Mesenchymal stem cell (in vitro differentiated cells and primary cell): ENCODE measurements around the gene AGPAT1.
A peak's percentile ranks its signal among the peaks of the same experiment; 100 is the strongest.

Experiments
- DNase-seq: peaks from one replicate; pipeline ENCODE4 v3.0.0-alpha.2; 2013
- H2AFZ ChIP-seq: one replicate; pipeline ENCODE4 v1.6.1; 2013; ENCODE audit warnings: low read depth, mild to moderate bottlenecking, control low read depth, inconsistent platforms, low read length, moderate library complexity
- H2AK5ac ChIP-seq: 2 replicates; pipeline ENCODE4 v1.6.1; 2013; ENCODE audit warnings: low read length, moderate library complexity, mild to moderate bottlenecking, inconsistent platforms; ENCODE audit not compliant: severe bottlenecking
- H2BK120ac ChIP-seq: one replicate; pipeline ENCODE4 v1.6.1; 2013; ENCODE audit warnings: low read depth, mild to moderate bottlenecking, inconsistent platforms, low read length, moderate library complexity
- H2BK12ac ChIP-seq, 2 experiments: one replicate each; pipeline ENCODE4 v1.6.1; 2013; ENCODE audit warnings: inconsistent platforms in 2 of 2, low read length in 2 of 2, mild to moderate bottlenecking in 2 of 2, moderate library complexity in 2 of 2, control low read depth in 1 of 2
- H2BK15ac ChIP-seq: one replicate; pipeline ENCODE4 v1.6.1; 2013; ENCODE audit warnings: mild to moderate bottlenecking, low read depth, inconsistent platforms; ENCODE audit not compliant: poor library complexity, severe bottlenecking
- H2BK5ac ChIP-seq: 2 replicates; pipeline ENCODE4 v1.6.1; 2013; ENCODE audit warnings: low read depth, mild to moderate bottlenecking, low read length, control low read depth, inconsistent platforms; ENCODE audit not compliant: poor library complexity, severe bottlenecking
- H3K14ac ChIP-seq, 2 experiments: one replicate each; pipeline ENCODE4 v1.6.1; 2013; ENCODE audit warnings: inconsistent platforms in 2 of 2, low read length in 2 of 2, control low read depth in 1 of 2, mild to moderate bottlenecking in 1 of 2, moderate library complexity in 1 of 2
- H3K18ac ChIP-seq, 2 experiments: one replicate each; pipeline ENCODE4 v1.6.1; 2013; ENCODE audit warnings: inconsistent platforms in 2 of 2, low read length in 2 of 2, control low read depth in 1 of 2, low read depth in 1 of 2, mild to moderate bottlenecking in 1 of 2
- H3K23ac ChIP-seq, 2 experiments: one replicate each; pipeline ENCODE4 v1.6.1; 2013; ENCODE audit warnings: inconsistent platforms in 2 of 2, low read length in 2 of 2, mild to moderate bottlenecking in 2 of 2, moderate library complexity in 2 of 2, control low read depth in 1 of 2
- H3K27ac ChIP-seq: 2 replicates; pipeline ENCODE4 v1.5.1; 2013; ENCODE audit warnings: mild to moderate bottlenecking, moderate library complexity, low read length, control low read depth, inconsistent platforms; ENCODE audit not compliant: poor library complexity, severe bottlenecking
- H3K27me3 ChIP-seq, 2 experiments: 2 replicates each; pipeline versions ENCODE4 v1.6.1 to v1.7.0; 2013; ENCODE audit warnings: low read length in 2 of 2, mild to moderate bottlenecking in 2 of 2, moderate library complexity in 2 of 2, control low read depth in 1 of 2, inconsistent platforms in 1 of 2; ENCODE audit not compliant: control insufficient read depth in 1 of 2, insufficient read depth in 1 of 2
- H3K36me3 ChIP-seq, 2 experiments: 2 replicates each; pipeline versions ENCODE4 v1.6.1 to v1.7.0; 2013; ENCODE audit warnings: low read length in 2 of 2, control low read depth in 1 of 2, inconsistent platforms in 1 of 2, low read depth in 1 of 2, mild to moderate bottlenecking in 1 of 2; ENCODE audit not compliant: insufficient read depth in 2 of 2, control insufficient read depth in 1 of 2
- H3K4ac ChIP-seq, 2 experiments: one replicate each; pipeline ENCODE4 v1.6.1; 2013; ENCODE audit warnings: inconsistent platforms in 2 of 2, low read length in 2 of 2, mild to moderate bottlenecking in 2 of 2, moderate library complexity in 2 of 2, control low read depth in 1 of 2, low read depth in 1 of 2
- H3K4me1 ChIP-seq: 2 replicates; pipeline ENCODE4 v1.6.1; 2013; ENCODE audit warnings: low read depth, low read length, control low read depth; ENCODE audit not compliant: control insufficient read depth, insufficient read depth
- H3K4me2 ChIP-seq: 2 replicates; pipeline ENCODE4 v1.6.1; 2013; ENCODE audit warnings: low read length, mild to moderate bottlenecking, inconsistent platforms; ENCODE audit not compliant: poor library complexity, severe bottlenecking
- H3K4me3 ChIP-seq, 2 experiments: 2 replicates each; pipeline versions ENCODE4 v1.5.1 to v1.7.0; 2013; ENCODE audit warnings: low read length in 2 of 2, mild to moderate bottlenecking in 2 of 2, control low read depth in 1 of 2, low read depth in 1 of 2; ENCODE audit not compliant: insufficient read depth in 1 of 2
- H3K79me1 ChIP-seq: replicated peaks from 2 replicates; pipeline ENCODE4 v1.6.1; 2013; ENCODE audit warnings: mild to moderate bottlenecking, control low read depth, low read length, inconsistent platforms; ENCODE audit not compliant: poor library complexity, severe bottlenecking
- H3K9ac ChIP-seq: 2 replicates; pipeline ENCODE4 v1.7.0; 2013; ENCODE audit warnings: mild to moderate bottlenecking, low read length, moderate library complexity
- H3K9me3 ChIP-seq: 2 replicates; pipeline ENCODE4 v1.7.0; 2013; ENCODE audit warnings: mild to moderate bottlenecking, low read length; ENCODE audit not compliant: control insufficient read depth
- H4K8ac ChIP-seq: one replicate; pipeline ENCODE4 v1.6.1; 2013; ENCODE audit warnings: inconsistent platforms, mild to moderate bottlenecking, low read length, moderate library complexity
- H4K91ac ChIP-seq: one replicate; pipeline ENCODE4 v1.6.1; 2013; ENCODE audit warnings: mild to moderate bottlenecking, low read length, inconsistent platforms
- WGBS: methylation state at CpG from one replicate; pipeline ENCODE4 v1.1.7; 2013; ENCODE audit warnings: mixed read lengths; 5-methylcytosine and 5-hydroxymethylcytosine counted together

Gene AGPAT1

GRCh38 chr6:32127409-32127716, 48.5 kb downstream of the AGPAT1 start:
- H3K4me1 ChIP-seq, result peaks cover 22% of the 10 kb centered on the region
- peak overlapping the region; percentile 99 for H3K9ac ChIP-seq
- no peak overlapping the region for H2BK120ac ChIP-seq
- H3K4me2 ChIP-seq, result peak overlapping the region; percentile 85
- peak overlapping the region; percentile 81 to 86 for H3K4me3 ChIP-seq
- no peak overlapping the region for H2BK12ac ChIP-seq
- peaks cover 48% of the 10 kb centered on the region for H3K79me1 ChIP-seq
- H2BK15ac ChIP-seq, result no peak overlapping the region
- no peaks in the 10 kb centered on the region for H3K27me3 ChIP-seq
- no peak overlapping the region for H3K18ac ChIP-seq
- DNase-seq, result no peak
- no peak overlapping the region for H3K23ac ChIP-seq
- no peak overlapping the region for H2AFZ ChIP-seq
- H2AK5ac ChIP-seq, result no peak overlapping the region
- no peak overlapping the region for H4K91ac ChIP-seq
- no peak overlapping the region for H2BK5ac ChIP-seq
- peak overlapping the region; percentile 4 for H4K8ac ChIP-seq
- 13% methylated on average over 9 of the region's 9 CpGs for WGBS
- H3K36me3 ChIP-seq, result peaks cover 20 to 44% of the 10 kb centered on the region in 2 experiments
- H3K27ac ChIP-seq, result no peak overlapping the region
- H3K4ac ChIP-seq, result no peak overlapping the region
- H3K14ac ChIP-seq, result no peak overlapping the region
- H3K9me3 ChIP-seq, result no peaks in the 10 kb centered on the region

- Histone ChIP-seq H3K4me1 (peaks cover 22% of the 10 kb centered on the region), H4K8ac (no peak overlapping the region), H3K4me3 (peak overlapping the region in 1 of 2 experiments; percentile 86), H3K23ac (no peak overlapping the region), H2BK120ac (no peak overlapping the region), H3K9ac (peak overlapping the region; percentile 99), H2AFZ (no peak overlapping the region), H2BK12ac (no peak overlapping the region), H3K18ac (no peak overlapping the region), H2BK15ac (no peak overlapping the region), H3K9me3 (no peaks in the 10 kb centered on the region), H2AK5ac (no peak overlapping the region), H2BK5ac (no peak overlapping the region), H3K79me1 (peaks cover 50% of the 10 kb centered on the region), H3K4me2 (peak overlapping the region; percentile 85), H3K4ac (no peak overlapping the region), H3K27me3 (no peaks in the 10 kb centered on the region), H3K27ac (no peak overlapping the region), H3K36me3 (peaks cover 24 to 48% of the 10 kb centered on the region in 2 experiments), H3K14ac (no peak overlapping the region), H4K91ac (no peak overlapping the region)
- WGBS, result 71% methylated on average over 7 of the region's 8 CpGs
- DNase-seq, result no peak
These were observed 49.0 kb downstream of the AGPAT1 start for GRCh38 chr6:32126880-32127279.

GRCh38 chr6:32123681-32124080, 52.2 kb downstream of the AGPAT1 start:
- no peak for DNase-seq
- Histone ChIP-seq H2AK5ac (no peak overlapping the region), H3K4me2 (no peak overlapping the region), H2BK15ac (no peak overlapping the region), H2BK5ac (no peak overlapping the region), H3K27ac (no peak overlapping the region), H3K27me3 (no peaks in the 10 kb centered on the region), H3K36me3 (peaks cover 45 to 73% of the 10 kb centered on the region in 2 experiments), H3K4me1 (peaks cover 10% of the 10 kb centered on the region), H3K18ac (no peak overlapping the region), H2BK120ac (no peak overlapping the region), H4K91ac (no peak overlapping the region), H3K79me1 (peaks cover 41% of the 10 kb centered on the region), H2AFZ (no peak overlapping the region), H3K4me3 (no peak overlapping the region), H3K9ac (no peak overlapping the region), H4K8ac (no peak overlapping the region), H3K23ac (no peak overlapping the region), H3K4ac (no peak overlapping the region), H3K14ac (no peak overlapping the region), H2BK12ac (no peak overlapping the region), H3K9me3 (no peaks in the 10 kb centered on the region)
- 97% methylated on average over 4 of the region's 4 CpGs for WGBS

GRCh38 chr6:32120573-32121059, 55.3 kb downstream of the AGPAT1 start:
- H3K18ac ChIP-seq, result no peak overlapping the region
- no peak overlapping the region for H2AK5ac ChIP-seq
- H3K23ac ChIP-seq, result no peak overlapping the region
- H3K27me3 ChIP-seq, result no peaks in the 10 kb centered on the region
- no peak overlapping the region for H3K14ac ChIP-seq
- H3K9ac ChIP-seq, result no peak overlapping the region
- H4K8ac ChIP-seq, result no peak overlapping the region
- peaks cover 69 to 88% of the 10 kb centered on the region in 2 experiments for H3K36me3 ChIP-seq
- no peak overlapping the region for H2AFZ ChIP-seq
- H3K27ac ChIP-seq, result no peak overlapping the region
- H3K4me1 ChIP-seq, result no peaks in the 10 kb centered on the region
- H2BK120ac ChIP-seq, result peak overlapping the region; percentile 2
- WGBS, result 95% methylated on average over 12 of the region's 12 CpGs
- H3K4me2 ChIP-seq, result no peak overlapping the region
- H2BK15ac ChIP-seq, result no peak overlapping the region
- no peak overlapping the region for H2BK5ac ChIP-seq
- peaks cover 20% of the 10 kb centered on the region for H3K79me1 ChIP-seq
- no peak overlapping the region for H4K91ac ChIP-seq
- no peak overlapping the region for H3K4ac ChIP-seq
- no peak for DNase-seq
- H3K4me3 ChIP-seq, result no peak overlapping the region
- no peaks in the 10 kb centered on the region for H3K9me3 ChIP-seq
- H2BK12ac ChIP-seq, result no peak overlapping the region
